ENCODE results near the gene WNT8B. TPM values are rescaled to one million over a fixed set of nuclear protein-coding genes. Genes with fewer than 3 reads are reported as not detected.

Gene WNT8B
- total RNA-seq, 1 donor from 2014 or later = not detected

- H3K27ac ChIP-seq = no peak within 1 kb of the TSS
- H3K4me3 ChIP-seq = peak within 1 kb of the TSS; percentile 32 to 48
- no peak for DNase-seq (ENCODE audit: extremely low spot score in 2 of 2)
- peaks cover 7% of the 10 kb centered on the region for H3K27me3 ChIP-seq
- peaks cover 14% of the 10 kb centered on the region for H3K4me1 ChIP-seq
- TF ChIP-seq CTCF (IDR thresholded peaks at IDR 0.05) (no peak), POLR2AphosphoS5 (IDR thresholded peaks at IDR 0.05; ENCODE audit: insufficient read depth in 1 of 2, low read depth in 1 of 2) (no peak), POLR2A (IDR thresholded peaks at IDR 0.05) (no peak)
- H3K36me3 ChIP-seq = peaks cover 3 to 28% of the 10 kb centered on the region in 2 donors
- H3K9me3 ChIP-seq = no peaks in the 10 kb centered on the region
- intact Hi-C loops (cut with DNase I) = no loop called here
Measured at GRCh38 chr10:100519311-100520051, 56.7 kb downstream of the WNT8B start, which contains the start of gene SEC31B. TSS of gene SEC31B (minus strand) at chr10:100519861. CDS start at chr10:100516952, 2,909 bp downstream.

- no peaks in the 10 kb centered on the region for H3K9me3 ChIP-seq
- H3K4me1 ChIP-seq = peaks cover 14% of the 10 kb centered on the region
- no peak overlapping the region for H3K27ac ChIP-seq
- peaks cover 3 to 28% of the 10 kb centered on the region in 2 donors for H3K36me3 ChIP-seq
- H3K4me3 ChIP-seq = no peak overlapping the region
- peaks cover 7% of the 10 kb centered on the region for H3K27me3 ChIP-seq
- TF ChIP-seq CTCF (IDR thresholded peaks at IDR 0.05) = no peak
- TF ChIP-seq POLR2A (IDR thresholded peaks at IDR 0.05) = no peak
- no peak for TF ChIP-seq POLR2AphosphoS5 (IDR thresholded peaks at IDR 0.05; ENCODE audit: insufficient read depth in 1 of 2, low read depth in 1 of 2)
- intact Hi-C loops (cut with DNase I) = no loop called here
- no peak for DNase-seq (ENCODE audit: extremely low spot score in 2 of 2)
Measured at GRCh38 chr10:100520811-100521210, 58.0 kb downstream of the WNT8B start.

- no peak for TF ChIP-seq CTCF (IDR thresholded peaks at IDR 0.05)
- no peak for TF ChIP-seq POLR2A (IDR thresholded peaks at IDR 0.05)
- TF ChIP-seq POLR2AphosphoS5 (IDR thresholded peaks at IDR 0.05; ENCODE audit: insufficient read depth in 1 of 2, low read depth in 1 of 2) = no peak
- no peak for DNase-seq (ENCODE audit: extremely low spot score in 2 of 2)
- H3K4me1 ChIP-seq = peaks cover 15% of the 10 kb centered on the region
- peaks cover 3 to 36% of the 10 kb centered on the region in 2 donors for H3K36me3 ChIP-seq
- no peak overlapping the region for H3K27ac ChIP-seq
- peaks cover 7% of the 10 kb centered on the region for H3K27me3 ChIP-seq
- intact Hi-C loops (cut with DNase I) = no loop called here
- H3K9me3 ChIP-seq = no peaks in the 10 kb centered on the region
- H3K4me3 ChIP-seq = no peak overlapping the region
Measured at GRCh38 chr10:100522107-100522801, 59.4 kb downstream of the WNT8B start.

GRCh38 chr10:100522945-100523344 lies 60.1 kb downstream of the WNT8B start:
- Histone ChIP-seq H3K36me3 (peaks cover 3 to 36% of the 10 kb centered on the region in 2 donors), H3K4me3 (no peak overlapping the region), H3K27ac (no peak overlapping the region), H3K27me3 (peaks cover 7% of the 10 kb centered on the region), H3K9me3 (no peaks in the 10 kb centered on the region), H3K4me1 (peaks cover 22% of the 10 kb centered on the region)
- TF ChIP-seq POLR2AphosphoS5 (IDR thresholded peaks at IDR 0.05; ENCODE audit: insufficient read depth in 1 of 2, low read depth in 1 of 2) = no peak
- no peak for TF ChIP-seq POLR2A (IDR thresholded peaks at IDR 0.05)
- no peak for TF ChIP-seq CTCF (IDR thresholded peaks at IDR 0.05)
- intact Hi-C loops (cut with DNase I) = no loop called here
- DNase-seq (ENCODE audit: extremely low spot score in 2 of 2) = no peak
